Daoy (cell line): Measurements from ENCODE around the gene DGKI. TPM values are rescaled to one million over a fixed set of nuclear protein-coding genes. Genes with fewer than 3 reads are reported as not detected.

Source experiments
- DNase-seq: peaks from one replicate; pipeline ENCODE4 v3.0.0-alpha.2; 2015; ENCODE audit warnings: low read depth
- total RNA-seq: library from RNA; depleted of rRNA; stranded (reverse); fragments of >200 nt; shearing (Covaris generic); gene quantifications from 2 replicates; pipeline ENCODE4 v1.2.3, GENCODE V29; 2014; rRNA removed

Gene DGKI
- total RNA-seq, 1 experiment from 2014 or later, result 29.9 TPM

GRCh38 chr7:137354961-137355360, 491.8 kb downstream of the DGKI start:
- no peak for DNase-seq

- DNase-seq, result peak; percentile 58
Measured at GRCh38 chr7:137354396-137354795, 492.4 kb downstream of the DGKI start.

GRCh38 chr7:137351941-137352340, 494.8 kb downstream of the DGKI start:
- no peak for DNase-seq

- DNase-seq, result peak; percentile 4
Measured at GRCh38 chr7:137345799-137346449, 500.9 kb downstream of the DGKI start.

GRCh38 chr7:137343281-137343841, 503.4 kb downstream of the DGKI start, which contains the start of gene PTN:
PTN (minus strand) TSS chr7:137343733; CDS start chr7:137254973, 88,760 bp downstream.
- DNase-seq, result peak; percentile 74

- peak; percentile 3 for DNase-seq
Measured at GRCh38 chr7:137342828-137343261, 503.9 kb downstream of the DGKI start.

GRCh38 chr7:137342265-137342664, 504.5 kb downstream of the DGKI start:
- DNase-seq, result no peak

GRCh38 chr7:137337902-137338301, 508.9 kb downstream of the DGKI start:
- DNase-seq, result no peak

GRCh38 chr7:137335814-137336213, 511.0 kb downstream of the DGKI start:
- DNase-seq, result no peak

GRCh38 chr7:137331378-137331777, 515.4 kb downstream of the DGKI start:
- peak; percentile 34 for DNase-seq

Other genes with a start within 250 kb of the DGKI start
- 9.0 and 9.1 TPM in 2 replicates for gene CREB3L2, start 155.1 kb upstream of the DGKI start, total RNA-seq
- gene AKR1D1, start 229.5 kb upstream of the DGKI start, total RNA-seq, result not detected in 2 replicates